ENCODE data around the gene LMF2. TPM values are rescaled to one million over a fixed set of nuclear protein-coding genes. Genes with fewer than 3 reads are reported as not detected.

LMF2 gene
- total RNA-seq, 1 experiment from 2014 or later: 56.9 TPM

GRCh38 chr22:50465066-50465930, 42.2 kb downstream of the LMF2 start:
- no peaks in the 10 kb centered on the region for H3K9me2 ChIP-seq (ENCODE audit: insufficient read depth)
- no peaks in the 10 kb centered on the region for H3K27me3 ChIP-seq (ENCODE audit: insufficient read depth, low read length)
- H4K20me1 ChIP-seq (ENCODE audit: insufficient read depth): no peaks in the 10 kb centered on the region
- no TSS peak for BruUV-seq (replicated peaks)
- H2AFZ ChIP-seq (ENCODE audit: low read depth, low read length, poor library complexity, severe bottlenecking): no peak overlapping the region
- ATAC-seq: no peak
- POLR2A ChIA-PET: no interaction called here
- H3K9ac ChIP-seq (ENCODE audit: low read length): no peak overlapping the region
- H3K36me3 ChIP-seq (ENCODE audit: control insufficient read depth in 1 of 2, insufficient read depth in 2 of 2, low read length in 2 of 2): peaks cover 15 to 26% of the 10 kb centered on the region in 2 experiments; a peak in 3 of 4 replicates
- peaks cover 7 to 13% of the 10 kb centered on the region in 2 experiments for H3K4me1 ChIP-seq (ENCODE audit: control insufficient read depth in 1 of 2, insufficient read depth in 2 of 2, low read length in 2 of 2)
- DNase-seq (ENCODE audit: low read depth, low spot score): no peak
- H3K4me3 ChIP-seq (replicated peaks in 1 of 2; ENCODE audit: low read depth in 1 of 2, low read length in 2 of 2): no peak overlapping the region
- CTCF ChIA-PET: no interaction called here
- no peak overlapping the region for H3K4me2 ChIP-seq (ENCODE audit: low read length)
- intact Hi-C loops (cut with micrococcal nuclease): no loop called here
- H3K27ac ChIP-seq (ENCODE audit: low read depth, low read length): no peak overlapping the region
- RAD21 ChIA-PET (ENCODE audit: low non-redundant PET in 1 of 2, low total read pairs in 2 of 2, uncharacterized antibody in 2 of 2, unreplicated experiment in 2 of 2): no interaction called here
- H3K9me3 ChIP-seq (ENCODE audit: control insufficient read depth in 1 of 2, insufficient read depth in 1 of 2, low read depth in 1 of 2, low read length in 2 of 2): no peaks in the 10 kb centered on the region
- no peak for TF ChIP-seq POLR2AphosphoS5 (IDR thresholded peaks at IDR 0.05; ENCODE audit: low read depth, low read length)
- no peak for TF ChIP-seq POLR2A (IDR thresholded peaks at IDR 0.05; ENCODE audit: borderline replicate concordance, extremely low read depth, insufficient read depth, insufficient read length)
- TF ChIP-seq ZBTB33 (IDR thresholded peaks at IDR 0.05; ENCODE audit: extremely low read depth, insufficient replicate concordance, low read length): no peak
- no peak for TF ChIP-seq CEBPB (IDR thresholded peaks at IDR 0.05; ENCODE audit: low read depth)
- no peak for TF ChIP-seq RAD21 (IDR thresholded peaks at IDR 0.05; ENCODE audit: low read depth)
- no peak for TF ChIP-seq SP1 (IDR thresholded peaks at IDR 0.05; ENCODE audit: low read depth)
- no peak for TF ChIP-seq JUND (IDR thresholded peaks at IDR 0.05)
- TF ChIP-seq CBX3 (IDR thresholded peaks at IDR 0.05; ENCODE audit: low read depth): no peak
- no peak for TF ChIP-seq SRF (IDR thresholded peaks at IDR 0.05; ENCODE audit: low read depth)
- TF ChIP-seq, protein P1, sequence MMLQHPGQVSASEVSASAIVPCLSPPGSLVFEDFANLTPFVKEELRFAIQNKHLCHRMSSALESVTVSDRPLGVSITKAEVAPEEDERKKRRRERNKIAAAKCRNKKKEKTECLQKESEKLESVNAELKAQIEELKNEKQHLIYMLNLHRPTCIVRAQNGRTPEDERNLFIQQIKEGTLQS (IDR thresholded peaks at IDR 0.05): no peak
- peaks cover 18% of the 10 kb centered on the region for H3K79me2 ChIP-seq (ENCODE audit: insufficient read depth, low read length)
